ELF-1 (cell line): ENCODE results near the gene AK4.

Source experiments
- DNase-seq: peaks from one replicate; pipeline ENCODE4 v3.0.0-alpha.2; 2016; ENCODE audit warnings: low read depth, low spot score

The AK4 gene

GRCh38 chr1:65247419-65248359 is 99.7 kb downstream of the AK4 start:
- DNase-seq = peak; percentile 69

- no peak for DNase-seq
Observed at GRCh38 chr1:65250826-65251225, 102.8 kb downstream of the AK4 start.

GRCh38 chr1:65253800-65254319 is 105.9 kb downstream of the AK4 start:
- no peak for DNase-seq

DNA sequence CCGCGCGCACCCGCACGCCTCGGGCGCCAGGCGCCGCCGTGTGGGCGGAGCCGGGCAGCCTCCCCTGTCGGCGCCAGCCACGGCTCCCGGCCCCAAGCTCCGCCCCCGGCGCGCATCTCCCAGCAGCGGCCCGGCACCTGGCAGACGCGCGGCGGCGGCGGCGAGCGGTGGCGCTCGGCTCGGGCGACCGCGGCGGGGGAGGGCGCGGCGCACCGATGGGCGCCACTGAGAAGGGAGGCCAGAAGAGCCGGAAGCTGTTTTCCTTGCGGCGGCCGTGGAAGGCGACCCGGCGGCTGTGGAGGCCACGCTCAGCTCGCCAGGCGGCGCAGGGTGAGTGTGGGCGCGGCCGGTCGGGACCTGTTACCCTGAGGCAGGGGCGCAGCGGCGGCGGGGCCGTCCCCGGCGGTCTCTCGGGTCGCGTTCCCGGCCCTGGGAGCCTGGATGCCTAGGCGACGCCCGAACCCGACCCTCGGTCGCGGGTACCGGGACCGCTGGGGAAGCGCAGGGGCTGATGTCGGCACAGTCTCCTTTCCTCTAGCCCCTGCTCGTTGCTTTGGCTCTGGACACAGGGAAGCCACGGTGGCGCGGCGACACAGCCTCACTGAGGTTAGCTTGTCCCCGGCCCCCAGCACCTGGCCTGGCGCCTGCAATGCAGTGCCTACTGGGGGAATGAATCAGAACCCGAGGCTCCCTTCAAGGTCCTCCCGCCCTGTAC is 106.5 kb downstream of the AK4 start:
- peak; percentile 70 for DNase-seq

GRCh38 chr1:65255035-65255655 is 107.1 kb downstream of the AK4 start:
- DNase-seq = peak; percentile 42

- no peak for DNase-seq
Observed at GRCh38 chr1:65255656-65256050, 107.7 kb downstream of the AK4 start.

DNA sequence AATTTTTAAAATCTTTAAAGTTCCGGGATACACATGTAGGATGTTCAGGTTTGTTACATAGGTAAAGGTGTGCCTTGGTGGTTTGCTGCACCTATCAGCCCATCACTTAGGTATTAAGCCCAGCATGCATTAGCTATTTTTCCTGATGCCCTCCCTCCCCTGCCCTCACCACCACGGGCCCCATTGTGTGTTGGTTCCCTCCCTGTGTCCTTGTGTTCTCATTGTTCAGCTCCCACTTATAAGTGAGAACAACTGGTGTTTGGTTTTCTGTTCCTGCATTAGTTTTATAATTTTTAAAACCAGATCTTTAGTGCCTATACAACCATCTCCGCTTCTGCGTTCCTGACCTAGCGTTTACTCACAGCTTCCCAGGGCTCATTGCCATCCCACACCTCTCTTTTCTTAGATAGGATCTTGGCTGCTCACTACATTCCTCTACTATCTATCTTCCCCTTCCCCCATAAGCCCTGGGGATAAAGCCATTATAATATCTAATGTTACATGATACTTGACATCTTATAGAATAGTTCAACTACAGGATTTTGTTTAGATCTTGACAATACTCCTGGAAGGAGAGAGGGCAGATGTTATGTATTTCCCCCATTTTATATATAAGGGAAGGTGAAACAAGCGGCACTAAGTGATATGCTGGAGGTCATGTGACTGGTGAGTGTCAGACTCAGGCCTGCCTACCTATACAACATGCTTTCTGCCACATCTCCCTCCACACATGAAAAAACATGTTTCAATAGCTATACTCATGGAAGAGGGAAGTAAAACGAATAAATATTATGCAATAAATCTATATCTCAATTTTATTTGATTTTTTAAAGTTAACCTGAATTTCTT is 109.1 kb downstream of the AK4 start:
- DNase-seq = no peak

DNA sequence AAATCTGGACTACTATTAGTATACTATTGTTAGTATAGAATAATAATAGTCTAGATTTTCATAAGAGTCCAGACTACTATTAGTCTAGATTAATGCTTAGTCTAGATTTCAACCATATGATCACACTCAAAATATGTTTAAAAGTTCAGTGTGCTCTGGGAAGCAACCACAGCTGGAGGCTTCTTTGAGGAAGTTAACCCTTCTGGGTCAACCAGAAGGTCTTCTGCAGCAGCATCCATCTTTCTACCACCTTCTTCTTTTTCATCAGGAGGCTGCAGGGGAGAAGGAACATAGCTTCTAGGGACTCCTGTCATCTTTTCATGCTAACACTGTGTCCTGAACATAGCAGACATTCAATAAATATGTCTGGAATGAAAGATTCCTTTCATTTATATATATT is 110.1 kb downstream of the AK4 start:
- no peak for DNase-seq

- DNase-seq = no peak
Observed at GRCh38 chr1:65259816-65260215, 111.8 kb downstream of the AK4 start.

- no peak for DNase-seq
Observed at GRCh38 chr1:65260851-65261473, 113.0 kb downstream of the AK4 start.

GRCh38 chr1:65263286-65263685 is 115.3 kb downstream of the AK4 start:
- DNase-seq = no peak

- peak; percentile 71 for DNase-seq
Observed at GRCh38 chr1:65264197-65264929, 116.4 kb downstream of the AK4 start.

GRCh38 chr1:65265296-65265650 is 117.3 kb downstream of the AK4 start:
- DNase-seq = no peak

GRCh38 chr1:65265651-65266351 is 117.8 kb downstream of the AK4 start:
- DNase-seq = peak; percentile 69

GRCh38 chr1:65266476-65266875 is 118.5 kb downstream of the AK4 start:
- DNase-seq = no peak

DNA sequence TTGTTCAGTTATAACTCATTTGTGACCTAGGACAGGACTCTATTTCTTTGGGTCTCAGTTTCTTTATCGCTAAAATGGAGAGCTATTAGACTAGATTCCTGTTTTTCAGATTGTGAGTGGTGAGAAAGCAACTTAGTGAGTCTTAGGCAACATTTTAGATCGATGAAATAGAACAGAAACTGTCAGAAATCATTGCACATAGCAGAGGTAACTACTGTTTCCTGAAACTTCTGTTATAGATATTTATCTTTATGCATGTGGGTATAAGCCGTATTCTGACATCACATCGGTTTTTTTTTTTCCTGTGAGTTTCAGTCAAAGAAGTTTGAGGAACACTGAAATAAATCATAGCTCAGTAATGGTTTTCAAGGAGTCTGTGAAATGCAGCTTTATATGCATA is 119.3 kb downstream of the AK4 start:
- DNase-seq = no peak

DNA sequence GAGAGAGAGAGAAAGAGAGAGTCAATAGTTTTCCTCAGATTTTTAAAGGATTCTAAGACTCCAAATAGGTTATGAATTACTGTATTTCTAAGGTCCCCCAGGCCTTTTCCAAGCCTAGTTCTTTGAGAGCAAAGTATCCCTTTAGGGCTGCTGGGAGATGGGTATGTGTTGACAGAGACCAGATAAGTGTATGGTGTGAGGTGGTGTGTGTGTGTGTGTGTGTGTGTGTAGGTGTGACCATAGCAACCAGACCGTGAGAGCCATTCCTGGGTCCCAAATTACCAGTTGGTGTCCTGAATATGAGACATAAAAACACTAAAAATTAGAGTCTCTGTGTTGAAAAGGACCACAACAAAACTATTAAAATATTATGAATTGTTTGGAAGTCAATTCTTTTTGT is 119.7 kb downstream of the AK4 start:
- DNase-seq = peak; percentile 58

DNA sequence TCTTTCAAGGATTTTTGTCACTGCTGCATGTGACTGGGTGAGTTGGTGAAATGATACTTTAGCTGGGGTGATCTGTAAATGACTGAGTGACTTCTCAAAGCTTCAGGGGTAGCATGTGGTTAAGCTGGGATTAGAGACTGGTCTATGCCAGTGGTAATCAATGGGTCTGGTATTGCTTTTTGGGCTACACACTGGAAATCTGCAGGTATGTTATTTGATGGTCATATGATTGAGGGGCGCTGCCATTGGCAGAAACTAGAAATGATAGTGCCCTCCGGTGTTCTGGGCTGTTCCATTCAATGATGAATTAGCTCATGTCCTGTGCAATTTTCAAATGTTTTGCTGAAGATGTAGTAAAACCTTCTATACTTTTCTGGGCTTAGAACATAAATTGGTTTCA is 121.6 kb downstream of the AK4 start:
- no peak for DNase-seq

DNA sequence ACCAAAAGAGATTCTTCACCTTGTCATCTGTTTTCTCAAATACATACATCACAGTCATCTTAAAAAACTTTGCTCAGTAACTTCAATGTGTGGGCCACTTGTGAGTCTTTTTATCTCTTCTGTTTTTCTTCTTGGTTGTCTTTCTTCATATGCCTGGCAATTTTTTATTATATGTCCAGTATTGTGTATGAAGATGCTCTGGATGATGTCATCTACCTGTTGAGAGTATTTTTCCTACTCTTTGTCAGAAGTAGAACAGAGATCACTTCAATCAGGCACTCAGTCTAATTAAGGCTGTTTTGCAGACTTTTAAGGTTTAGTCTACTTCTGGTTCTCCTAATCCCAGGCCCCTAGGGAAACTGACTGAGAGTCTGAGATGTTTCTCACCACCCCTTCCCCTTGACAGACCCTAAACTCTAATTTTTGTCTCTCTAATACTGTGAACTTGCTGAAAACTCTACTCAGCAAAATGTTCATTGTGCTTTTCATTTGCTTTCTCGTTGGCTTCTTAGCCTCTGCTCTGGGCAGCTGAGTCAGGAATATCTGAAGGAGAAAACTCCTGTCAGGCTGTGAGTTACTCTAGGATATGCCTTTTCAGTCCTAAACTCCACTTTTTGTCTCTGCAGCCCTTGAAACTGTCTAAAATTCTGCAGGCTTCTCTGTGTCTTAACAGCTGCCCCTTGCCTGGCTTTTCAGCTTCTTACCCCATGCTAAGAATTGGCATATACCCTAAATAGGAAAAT is 128.4 kb downstream of the AK4 start:
- no peak for DNase-seq
